ENCODE measurements around the gene AGER. TPM values are rescaled to one million over a fixed set of nuclear protein-coding genes. Genes with fewer than 3 reads are reported as not detected.

The AGER gene
- total and polyA plus RNA-seq, 9 of the 15 experiments (the other 6 are each of a cell fraction or from before 2014, with no cell fraction given), result 1.2 to 11.5 (median 4.1) TPM

GRCh38 chr6:32168350-32168749 is 15.7 kb downstream of the AGER start (continued):
- no peak for TF ChIP-seq ATF2 (CRISPR knock-in tag; IDR thresholded peaks at IDR 0.05)
- TF ChIP-seq POLR2AphosphoS2 (IDR thresholded peaks at IDR 0.05; ENCODE audit: low read length), result no peak
- TF ChIP-seq SNAPC5 (CRISPR knock-in tag; IDR thresholded peaks at IDR 0.05), result no peak
- no peak for TF ChIP-seq ARID2 (IDR thresholded peaks at IDR 0.05)
- TF ChIP-seq NFATC3 (IDR thresholded peaks at IDR 0.05), result no peak
- TF ChIP-seq EP400 (IDR thresholded peaks at IDR 0.05), result no peak
- TF ChIP-seq ZBTB34 (CRISPR knock-in tag; IDR thresholded peaks at IDR 0.05), result no peak
- TF ChIP-seq ZNF224 (CRISPR knock-in tag; IDR thresholded peaks at IDR 0.05), result no peak
- TF ChIP-seq GTF2E2 (tag; IDR thresholded peaks at IDR 0.05), result 0 out of 2 replicates have a peak, but pooled peaks have one; percentile 24
- peak; percentile 56; the same call in 1 of the 2 replicates for TF ChIP-seq POLR2A (conservative IDR thresholded peaks at IDR 0.05)
